Fibroblast of peridontal ligament (primary cell): ENCODE results near the gene TXNRD2.

ENCODE experiments used
- DNase-seq: peaks from one replicate; pipeline ENCODE4 v3.0.0-alpha.2; 2010; ENCODE audit errors: extremely low read depth

TXNRD2 gene

DNA sequence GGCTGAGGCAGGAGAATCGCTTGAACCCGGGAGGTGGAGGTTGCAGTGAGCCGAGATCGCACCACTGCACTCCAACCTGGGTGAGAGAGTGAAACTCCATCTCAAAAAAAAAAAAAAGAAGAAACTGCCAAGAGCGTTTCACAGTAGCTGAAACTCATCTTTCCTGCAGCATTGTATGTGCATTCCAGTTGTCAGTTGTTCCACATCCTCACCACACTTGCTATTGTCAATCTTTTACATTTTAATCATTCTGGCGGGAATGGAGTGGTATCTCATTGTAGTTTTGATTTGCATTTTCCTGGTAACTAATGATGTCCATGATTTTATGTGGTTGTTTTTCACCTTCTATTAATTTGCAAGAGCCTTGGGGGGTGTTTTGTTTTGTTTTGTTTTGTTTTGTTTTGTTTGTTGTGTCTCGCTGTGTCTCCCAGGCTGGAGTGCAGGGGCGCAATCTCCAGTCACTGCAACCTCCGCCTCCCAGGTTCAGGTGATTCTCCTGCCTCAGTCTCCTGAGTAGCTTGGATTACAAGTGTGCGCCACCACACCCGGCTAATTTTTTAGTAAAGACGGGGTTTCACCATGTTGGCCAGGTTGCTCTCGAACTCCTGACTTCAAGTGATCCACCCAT lies 78.9 kb downstream of the TXNRD2 start:
- DNase-seq, result no peak

DNA sequence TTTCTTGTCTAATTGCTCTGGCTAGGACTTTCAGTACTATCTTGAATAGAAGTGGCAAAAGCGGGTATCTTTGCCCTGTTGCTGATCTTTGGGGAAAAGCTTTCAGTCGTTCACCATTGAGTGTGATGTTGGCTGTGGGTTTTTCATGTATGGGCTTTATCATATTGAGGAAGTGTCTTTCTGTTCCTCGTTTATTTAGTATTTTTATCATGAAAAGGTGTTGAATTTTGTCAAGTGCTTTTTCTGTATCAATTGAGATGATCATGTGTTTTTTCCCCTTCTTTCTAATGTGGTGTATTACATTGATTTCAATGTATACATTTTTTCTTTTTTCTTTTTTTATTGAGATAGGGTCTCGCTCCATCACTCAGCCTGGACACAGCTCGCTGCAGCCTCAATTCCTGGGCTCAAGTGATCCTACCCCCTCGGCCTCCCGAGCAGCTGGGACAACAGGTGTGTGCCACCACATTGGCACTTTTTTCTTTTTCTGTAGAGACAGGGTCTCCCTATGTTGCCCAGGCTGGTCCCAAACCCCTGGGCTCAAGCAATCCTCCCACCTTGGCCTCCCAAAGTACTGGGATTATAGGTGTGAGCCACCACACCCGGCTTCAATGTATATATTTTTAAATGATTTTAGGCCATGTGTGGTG lies 81.6 kb downstream of the TXNRD2 start:
- no peak for DNase-seq

DNA sequence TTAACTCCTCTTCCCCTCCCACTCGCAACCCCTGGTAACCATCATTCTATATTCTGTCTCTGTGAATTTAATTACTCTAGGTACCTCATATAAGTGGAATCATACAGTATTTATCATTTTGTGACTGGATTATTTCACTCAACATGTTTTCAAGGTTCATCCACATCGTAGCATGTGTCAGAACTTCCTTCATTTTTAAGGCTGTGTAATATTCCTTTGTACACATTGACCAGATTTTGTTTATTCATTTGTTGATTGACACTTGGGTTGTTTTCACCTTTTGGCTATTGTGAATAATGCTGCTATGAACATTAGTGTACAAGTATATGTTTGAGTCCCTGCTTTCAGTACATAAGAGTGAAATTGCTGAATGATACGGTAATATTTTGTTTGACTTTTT lies 84.2 kb downstream of the TXNRD2 start:
- DNase-seq, result no peak

DNA sequence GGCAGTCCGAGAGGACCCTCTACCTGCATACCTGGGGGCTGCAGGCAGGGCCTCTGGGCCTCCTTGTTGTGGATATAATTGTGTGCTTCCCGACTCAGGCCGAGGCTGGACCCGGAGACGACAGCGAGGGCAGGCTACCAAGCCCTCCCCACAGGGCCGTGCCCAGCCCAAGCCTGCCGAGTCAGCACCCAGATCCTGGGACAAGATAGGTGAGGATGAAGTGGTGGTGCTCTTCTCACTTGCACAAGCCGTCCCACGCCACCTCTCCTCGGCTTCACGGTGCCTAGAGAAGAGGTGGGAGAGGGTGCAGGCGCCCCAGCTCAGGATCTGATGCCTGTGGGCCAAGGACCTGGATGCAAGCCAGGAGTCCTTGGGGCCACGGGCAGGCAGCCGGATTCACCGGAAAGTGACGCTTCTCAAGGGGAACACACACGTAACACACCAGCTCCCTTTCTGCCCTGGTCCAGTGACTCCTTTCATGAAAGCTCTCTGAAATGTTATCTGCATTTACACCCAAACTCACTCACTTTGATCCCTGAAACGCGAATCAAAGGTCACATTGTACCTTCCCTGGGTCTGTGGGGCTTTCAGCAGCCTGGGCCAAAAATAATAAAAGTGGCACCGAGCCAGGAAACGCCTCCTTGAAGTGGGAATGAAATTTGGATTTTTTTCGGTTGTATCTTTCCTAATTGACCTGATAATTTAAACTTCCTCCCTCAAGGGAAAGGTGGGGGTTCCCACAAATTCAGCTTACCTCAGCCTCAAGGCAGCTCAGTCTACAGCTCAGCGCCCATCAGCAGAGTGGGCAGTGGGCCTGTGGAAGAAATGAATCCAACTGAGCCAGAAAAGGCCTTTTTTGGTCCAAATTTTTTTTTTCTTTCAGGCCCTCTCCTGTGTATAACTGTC lies 85.9 kb downstream of the TXNRD2 start:
- DNase-seq, result peak; percentile 16

DNA sequence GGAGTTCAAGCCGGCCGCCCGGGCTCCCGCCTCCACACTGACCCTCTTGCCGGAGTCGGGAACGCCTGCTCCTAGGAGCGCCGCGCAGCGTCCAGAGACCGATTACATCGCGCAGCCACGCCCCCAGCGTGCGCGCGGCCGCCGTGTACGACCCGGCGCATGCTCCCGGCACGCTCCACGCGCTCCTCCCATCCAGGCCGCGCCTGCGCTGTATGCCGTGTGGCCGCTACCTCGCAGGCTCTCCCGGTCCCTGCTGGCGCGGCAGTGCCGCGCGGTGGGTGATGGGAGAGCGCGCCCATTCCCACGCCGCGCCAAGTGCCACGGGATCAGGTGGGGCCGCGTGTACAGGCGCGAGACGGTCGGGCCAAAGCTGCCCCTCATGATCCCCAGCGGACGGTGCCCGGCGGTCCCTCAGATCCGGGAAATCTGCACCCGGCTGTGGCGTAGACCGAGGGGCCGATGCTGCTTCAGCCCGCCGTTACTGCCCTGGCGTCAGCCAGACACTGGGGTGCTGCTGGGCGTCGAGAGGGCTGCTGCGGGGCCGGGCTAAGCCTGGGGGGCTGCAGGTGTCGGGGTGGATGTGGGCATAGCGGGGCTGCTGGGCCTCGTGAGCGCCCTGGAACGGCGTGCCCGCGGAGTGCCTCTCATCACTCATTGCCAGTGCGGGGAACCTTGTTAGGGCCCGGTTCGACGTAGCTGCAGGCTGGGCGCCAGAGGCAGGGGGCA lies 86.7 kb downstream of the TXNRD2 start, which contains the start of the genes GNB1L and RTL10:
TSS of gene GNB1L (minus strand) at position 97 of the 726 bp plus-strand sequence. CDS start 33,519 bp downstream, outside the sequence.
TSS of gene RTL10 (minus strand) at position 97 of the 726 bp plus-strand sequence. CDS start 2,613 bp downstream, outside the sequence.
- DNase-seq, result peak; percentile 93

DNA sequence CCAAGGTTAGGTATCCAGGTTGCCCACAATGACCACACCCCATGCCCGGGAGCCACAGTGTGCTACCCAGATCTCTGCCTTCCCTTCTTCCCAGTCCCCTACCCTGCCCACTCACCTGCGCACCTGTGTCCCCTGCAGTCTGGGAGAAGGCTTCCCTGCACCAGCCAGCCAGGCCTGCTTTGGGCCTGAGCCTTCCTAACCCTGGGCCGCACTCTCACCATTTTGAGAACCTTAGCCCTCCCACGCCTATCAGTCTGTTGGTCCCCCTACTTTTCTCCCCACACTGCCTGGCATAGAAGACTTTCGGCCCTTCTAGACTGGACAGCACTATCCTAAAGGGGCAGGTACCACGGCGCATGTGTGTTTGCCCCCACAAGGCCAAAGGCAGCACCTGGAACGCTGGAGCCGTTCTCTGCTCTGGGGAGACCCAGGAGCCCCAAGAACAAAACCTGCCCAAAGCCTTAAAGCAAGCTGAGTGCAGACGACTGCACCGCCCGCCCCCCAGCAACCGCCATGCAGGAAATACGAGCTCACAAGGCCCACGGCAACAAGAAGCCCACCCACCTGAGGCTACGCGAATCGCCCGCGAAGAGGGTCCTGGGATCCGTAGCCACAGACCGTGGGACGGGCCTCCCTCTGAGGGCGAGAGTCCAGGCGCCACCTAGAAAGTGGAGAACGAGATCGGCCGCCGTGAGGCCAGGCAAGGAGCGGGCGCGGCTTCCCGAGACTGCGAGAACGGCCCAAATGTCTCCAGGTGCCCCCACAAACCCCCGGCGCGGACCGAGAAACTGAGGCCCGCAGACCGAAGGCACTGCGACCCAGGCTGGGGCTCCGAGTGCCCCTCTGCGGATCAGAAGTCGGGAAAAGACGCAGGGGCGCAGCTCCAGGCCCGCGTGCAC lies 87.5 kb downstream of the TXNRD2 start:
- peak; percentile 6 for DNase-seq

DNA sequence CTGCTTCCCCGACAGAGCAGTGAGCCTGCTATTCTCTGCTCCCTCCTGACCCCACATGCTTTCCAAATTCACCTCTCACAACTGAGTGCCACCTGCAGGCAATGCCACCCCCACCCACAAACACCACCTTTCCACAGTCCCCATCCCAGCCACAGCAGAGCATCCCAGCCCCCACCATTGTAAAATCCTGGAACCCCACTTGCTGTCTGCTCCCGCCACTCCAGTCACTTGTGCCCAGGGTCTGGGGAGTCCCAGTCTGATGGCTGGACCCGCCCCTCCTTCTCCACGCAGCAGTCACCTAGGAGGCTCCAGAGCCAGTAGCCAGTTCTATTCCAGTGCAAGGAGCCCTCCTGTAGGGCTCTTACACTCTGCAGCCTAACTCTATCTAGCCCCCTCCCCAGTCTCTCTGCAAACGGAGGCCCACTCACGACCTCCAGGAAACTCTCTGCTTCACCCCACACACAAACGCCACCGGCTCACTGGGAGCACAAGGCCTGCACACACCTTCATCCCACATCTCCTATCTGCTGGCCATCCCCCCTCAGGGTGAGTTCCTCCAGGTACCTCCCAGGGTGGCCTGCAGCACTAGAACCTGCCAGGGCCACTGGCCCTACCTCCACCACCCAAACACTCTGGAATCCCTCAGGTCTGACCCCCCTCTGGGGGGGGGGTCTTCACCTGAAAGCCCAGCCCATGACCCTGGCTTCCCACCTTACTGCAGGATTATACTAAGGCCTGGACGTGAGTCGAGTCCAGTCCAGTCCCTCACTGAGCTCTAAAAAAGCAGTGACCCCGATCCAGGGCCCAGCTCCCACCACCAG lies 88.3 kb downstream of the TXNRD2 start:
- DNase-seq, result no peak

DNA sequence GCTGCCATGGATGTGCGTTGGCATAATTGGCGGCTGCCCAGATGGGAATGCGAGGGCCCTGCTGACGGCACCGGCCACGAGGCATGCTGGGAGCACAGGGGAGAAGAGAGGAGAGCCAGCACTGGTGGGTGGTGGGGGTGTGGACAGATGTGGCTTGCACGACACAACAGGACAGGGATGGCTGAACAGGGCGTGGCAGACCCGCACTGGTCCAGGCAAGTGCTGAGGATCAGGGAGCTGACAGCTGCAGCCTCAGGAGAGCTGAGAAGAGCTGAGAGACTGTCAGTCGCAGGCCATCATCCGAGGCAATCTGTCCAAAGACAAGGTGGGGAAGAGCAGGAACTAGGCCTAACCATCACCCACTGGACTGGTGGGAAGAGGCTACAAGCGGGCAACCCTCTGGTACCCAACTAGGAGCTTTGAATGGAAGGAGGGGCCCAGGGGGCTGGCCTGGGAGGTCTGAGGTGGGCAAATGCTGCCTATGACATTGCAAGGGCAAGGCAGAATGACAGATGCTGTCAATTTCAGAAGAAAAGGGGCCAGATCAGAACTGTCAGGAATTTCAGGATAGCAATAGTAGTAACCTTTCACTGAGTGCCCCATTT lies 89.3 kb downstream of the TXNRD2 start:
- DNase-seq, result no peak

DNA sequence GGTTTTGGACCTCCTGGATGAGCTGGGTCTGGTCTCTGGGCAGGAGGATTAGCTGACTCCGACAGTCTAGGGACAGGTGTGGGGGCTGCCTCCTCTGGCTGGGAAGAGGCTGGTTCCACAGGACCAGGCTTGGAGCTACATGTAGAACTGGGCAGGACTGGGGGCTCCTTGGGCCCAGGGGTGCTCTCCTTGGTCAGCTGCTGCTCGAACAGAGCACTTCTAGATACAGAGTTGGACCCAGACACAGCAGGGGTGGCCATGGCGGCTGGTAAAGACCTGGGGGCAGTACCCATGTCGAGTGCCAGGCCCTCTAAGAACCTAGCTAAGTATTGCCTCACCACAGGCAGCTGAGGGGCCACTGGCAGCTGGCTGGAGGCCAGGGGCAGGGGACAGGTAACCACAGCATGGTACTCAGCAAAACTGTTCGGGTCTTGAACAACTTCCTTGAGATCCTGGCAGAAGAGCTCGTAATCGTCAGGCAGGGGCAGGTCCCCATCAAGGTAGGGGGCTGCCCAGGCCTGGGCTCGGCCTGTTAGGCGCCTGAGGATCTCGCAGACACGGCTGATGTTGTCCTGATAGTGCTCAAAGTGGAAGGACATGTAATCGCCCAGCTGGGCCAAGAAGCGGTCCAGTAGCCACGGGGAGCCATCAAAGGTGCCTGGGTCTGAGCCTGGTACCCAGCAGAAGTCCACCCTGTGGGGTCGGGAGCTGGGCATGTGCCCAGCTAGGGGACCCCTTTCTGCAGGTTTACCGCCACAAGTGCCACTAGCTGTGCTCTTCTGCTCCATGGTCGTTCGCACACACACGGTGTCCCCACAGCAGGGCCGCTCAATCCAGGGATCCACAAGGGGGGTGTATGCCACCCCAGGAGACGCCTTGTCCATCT lies 90.1 kb downstream of the TXNRD2 start:
- DNase-seq, result no peak

DNA sequence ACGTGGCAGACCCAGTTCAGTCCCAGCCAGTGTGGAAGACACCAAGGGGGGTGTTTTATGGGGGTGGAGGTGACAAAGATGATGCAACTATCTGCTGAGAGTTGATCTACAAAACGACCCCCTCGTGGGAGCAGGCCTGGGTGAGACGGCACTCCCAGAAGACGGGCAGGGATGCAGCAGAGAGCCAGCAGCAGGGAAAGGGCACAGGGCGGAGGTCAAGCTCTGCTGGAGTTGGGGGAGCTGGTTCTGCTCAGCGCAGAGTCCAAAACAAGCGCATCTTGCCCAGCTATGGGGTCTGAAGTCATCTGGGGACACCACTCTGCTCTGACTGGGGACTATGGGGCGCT lies 90.9 kb downstream of the TXNRD2 start:
- DNase-seq, result no peak

DNA sequence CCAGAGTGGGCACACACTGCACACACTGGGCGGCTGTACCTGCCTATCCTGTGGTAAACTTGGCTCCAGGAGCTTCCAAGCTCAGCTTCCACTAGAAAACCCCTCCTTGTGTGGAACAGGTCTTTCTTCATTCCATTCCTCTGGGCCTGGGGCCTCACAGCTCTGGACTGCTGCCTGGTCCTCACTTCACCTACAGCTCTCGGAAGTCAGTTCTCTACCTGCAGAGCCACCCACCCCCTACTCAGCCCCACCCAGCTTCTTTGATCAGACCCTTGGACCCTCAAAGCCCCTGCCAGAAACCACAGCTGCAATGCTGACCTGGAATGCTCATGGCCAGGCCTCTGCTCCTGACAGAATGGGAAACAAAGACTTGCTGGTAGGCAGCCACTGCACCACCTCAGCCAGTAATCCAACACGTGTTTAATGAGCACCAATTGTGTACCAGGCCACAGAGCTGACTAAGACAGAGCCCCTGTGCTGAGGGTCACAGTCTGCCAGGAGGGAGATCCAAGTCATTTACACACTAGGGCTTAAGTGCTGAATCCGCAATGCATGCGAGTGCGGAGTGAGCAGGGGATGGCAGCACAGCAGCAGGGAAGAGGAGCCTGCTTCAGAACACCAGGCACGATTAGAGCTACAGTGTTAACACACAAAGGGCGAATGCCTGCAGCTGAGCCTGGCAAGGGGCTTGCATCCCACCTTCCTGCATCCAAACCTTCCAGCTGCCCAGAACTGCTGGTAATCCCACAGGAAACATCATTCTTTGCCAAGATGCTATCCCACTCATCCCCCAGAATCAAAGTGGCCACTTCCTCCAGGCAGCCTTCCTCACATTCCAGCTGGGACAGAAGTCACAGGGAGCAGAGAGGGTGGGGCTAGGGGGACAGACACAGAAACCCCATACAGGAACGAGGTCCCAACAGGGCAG lies 91.5 kb downstream of the TXNRD2 start:
- DNase-seq, result no peak

DNA sequence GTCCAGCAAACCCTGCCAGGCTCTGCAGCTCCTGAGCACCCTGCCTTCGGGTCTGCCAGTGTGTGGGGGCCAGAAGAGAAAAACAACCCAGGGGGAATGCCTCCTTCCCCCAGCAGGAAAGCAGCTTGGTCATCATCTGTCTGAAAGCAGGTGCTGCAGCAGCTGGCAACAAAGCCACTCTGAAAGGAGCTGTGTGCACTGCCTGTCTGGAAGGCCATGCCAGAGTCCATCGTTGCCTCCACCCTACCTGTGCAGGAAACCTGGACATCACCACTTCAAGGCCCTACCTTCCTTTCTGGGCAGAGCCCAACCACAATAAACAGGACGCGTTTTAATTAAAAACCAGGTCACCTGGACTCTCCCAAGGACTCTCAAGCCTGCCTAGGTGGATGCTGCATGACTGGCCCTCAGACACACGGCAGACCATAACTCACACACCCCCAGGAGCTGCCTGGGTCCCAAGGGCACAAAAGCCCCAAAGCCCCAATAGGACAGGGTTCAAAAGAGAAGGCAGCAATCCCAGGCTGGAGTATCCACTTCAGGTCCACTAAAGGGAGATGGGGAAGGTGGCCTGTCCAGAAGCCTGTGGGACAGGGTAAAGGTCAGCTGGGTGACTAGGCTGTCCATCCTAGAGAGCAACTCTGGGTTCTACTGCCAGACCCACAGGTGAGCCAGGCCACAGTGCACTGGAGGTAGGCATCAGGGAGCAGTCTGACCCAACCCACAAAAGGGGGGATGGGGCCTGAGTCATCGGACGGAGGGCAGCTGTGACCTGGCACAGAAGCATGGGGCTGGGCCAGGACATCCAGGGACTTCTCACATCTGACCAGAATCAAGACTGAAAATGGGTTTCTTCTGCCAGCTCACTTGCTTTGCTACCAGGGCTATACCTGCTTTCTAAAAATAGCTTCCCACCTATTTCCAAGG lies 93.1 kb downstream of the TXNRD2 start:
- DNase-seq, result no peak

DNA sequence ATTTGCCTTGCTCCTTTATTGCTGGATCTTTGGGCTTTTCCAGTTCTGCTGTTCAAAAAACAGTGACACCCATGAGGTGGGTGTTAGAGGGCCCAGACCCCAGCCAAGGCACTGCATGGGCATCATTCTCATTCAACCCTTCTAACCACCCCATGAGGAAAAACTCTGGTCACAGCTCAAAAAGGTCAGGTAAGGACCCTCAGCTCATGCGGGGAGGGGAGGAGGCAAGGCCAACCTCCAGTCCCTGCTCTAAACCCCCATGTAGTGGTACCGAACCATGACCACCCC lies 94.3 kb downstream of the TXNRD2 start:
- no peak for DNase-seq

DNA sequence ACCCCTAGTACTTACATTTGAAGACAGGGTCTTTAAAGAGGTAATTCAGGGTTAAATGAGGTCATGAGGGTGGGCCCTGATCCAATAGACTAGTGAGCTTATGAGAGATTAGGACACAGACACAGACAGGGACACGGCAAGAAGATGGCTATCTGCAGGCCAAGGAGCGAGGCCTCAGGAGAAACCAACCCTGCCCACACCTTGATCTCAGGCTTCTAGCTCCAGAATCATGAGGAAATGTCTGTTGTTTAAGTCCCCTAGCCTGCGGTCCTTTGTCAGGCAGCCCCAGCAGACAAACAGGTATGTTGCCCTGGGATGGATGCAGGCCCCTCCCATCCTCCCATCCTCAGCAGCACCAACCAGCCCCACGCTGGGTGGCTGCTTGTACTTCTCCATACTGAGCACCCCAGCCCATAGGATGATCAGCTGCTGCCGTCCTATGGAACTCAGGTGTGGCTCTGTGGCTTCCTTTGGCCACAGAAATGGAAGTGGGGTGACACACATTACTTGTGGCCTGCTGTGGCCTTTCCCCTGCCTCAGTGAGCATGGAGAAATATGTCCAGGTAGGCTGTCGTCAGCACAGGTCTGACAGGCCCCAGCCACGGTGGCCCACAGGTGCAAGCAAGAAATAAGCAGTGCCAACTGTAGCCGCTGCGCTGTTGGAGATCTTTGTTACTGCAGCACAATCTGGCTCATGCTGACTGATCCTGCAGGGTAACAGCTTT lies 94.8 kb downstream of the TXNRD2 start:
- DNase-seq, result no peak

DNA sequence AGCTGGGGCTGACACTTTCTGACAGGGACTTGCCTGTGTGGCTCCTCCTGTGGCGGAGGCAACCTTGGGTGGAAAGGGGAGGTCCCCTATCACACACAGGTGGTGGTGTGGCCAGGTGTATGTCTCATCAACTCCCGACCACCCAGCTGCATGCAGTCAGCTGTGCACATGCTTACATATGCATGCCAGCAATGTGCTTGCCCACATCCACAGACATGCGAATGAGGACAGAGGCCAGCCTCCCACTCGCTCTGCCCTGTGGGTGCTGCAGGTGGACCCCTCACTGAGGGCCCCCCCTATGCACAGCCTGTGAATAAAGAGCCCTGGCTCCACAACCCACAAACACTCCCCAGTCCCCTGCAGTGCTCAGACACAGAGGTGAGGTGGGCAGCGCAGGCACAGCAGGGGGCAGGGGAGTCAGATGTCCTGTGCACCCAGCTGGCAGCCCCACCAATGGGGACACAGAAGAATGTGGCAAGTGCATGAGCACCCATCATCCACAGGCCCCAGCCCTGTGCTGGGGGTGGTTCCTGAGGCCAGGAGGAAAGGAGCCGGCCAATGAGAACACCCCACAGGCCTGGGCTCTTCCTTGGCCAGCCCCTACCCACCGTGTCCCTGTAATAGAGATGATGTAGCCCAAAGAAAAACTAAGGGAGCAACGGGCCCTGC lies 96.4 kb downstream of the TXNRD2 start:
- DNase-seq, result no peak
